ENCODE measurements around the gene ZNF683.
"Not testable (repeated sequence)": the region's sequence is repeated elsewhere in the genome, so short reads cannot be mapped to it uniquely, and the experiment has no call there.

The ZNF683 gene

DNA sequence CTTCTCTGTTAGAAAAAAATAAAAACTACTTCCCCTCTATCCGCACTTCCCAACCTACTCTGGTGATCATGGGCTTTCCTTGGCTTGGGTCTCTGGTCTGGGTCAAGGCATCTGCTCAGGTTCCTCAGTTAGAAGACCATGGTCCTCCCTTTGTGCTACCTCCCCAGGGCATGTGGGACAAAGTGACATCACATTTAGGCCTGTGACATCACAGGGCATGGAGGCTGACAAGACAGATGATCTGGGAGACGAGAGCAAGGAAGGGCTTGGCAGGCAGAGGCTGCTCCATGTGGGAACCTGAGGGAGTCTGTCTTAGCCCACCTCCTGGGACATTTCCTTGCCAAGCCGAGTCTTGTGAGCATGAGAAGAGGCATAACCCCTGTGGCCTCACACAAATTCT lies at the start of gene ZNF683:
ZNF683 (minus strand) TSS at position 140 of the 400 bp plus-strand sequence. CDS start 4,179 bp downstream, outside the sequence.
- DNase-seq: not testable (repeated sequence)

- no peak for DNase-seq
Observed at GRCh38 chr1:26419494-26419893, 46.9 kb upstream of the ZNF683 start.

DNA sequence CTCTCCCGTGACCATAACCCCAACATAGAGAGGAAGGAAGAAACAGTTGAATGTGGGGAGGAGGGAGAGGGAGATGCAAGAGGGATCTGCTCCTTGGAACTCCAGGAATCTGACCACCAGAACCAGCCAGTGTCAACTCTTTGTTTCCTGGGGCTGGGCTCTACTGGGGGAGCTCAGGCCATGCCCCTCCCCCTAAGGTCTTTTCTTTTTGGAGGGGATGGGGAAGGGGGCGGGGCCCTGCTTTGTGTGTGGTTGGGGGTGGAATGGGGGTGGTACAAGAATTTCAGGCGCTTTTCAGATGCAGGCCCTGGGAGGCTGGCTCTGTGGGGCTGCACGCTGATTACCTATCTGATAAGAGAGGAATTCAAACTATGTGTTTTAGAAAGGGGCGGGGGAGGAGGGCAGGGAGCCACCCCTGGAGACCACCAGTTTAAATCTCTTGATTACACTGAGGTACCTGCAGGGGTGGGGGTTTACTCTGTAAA lies 46.4 kb upstream of the ZNF683 start:
- DNase-seq: no peak

DNA sequence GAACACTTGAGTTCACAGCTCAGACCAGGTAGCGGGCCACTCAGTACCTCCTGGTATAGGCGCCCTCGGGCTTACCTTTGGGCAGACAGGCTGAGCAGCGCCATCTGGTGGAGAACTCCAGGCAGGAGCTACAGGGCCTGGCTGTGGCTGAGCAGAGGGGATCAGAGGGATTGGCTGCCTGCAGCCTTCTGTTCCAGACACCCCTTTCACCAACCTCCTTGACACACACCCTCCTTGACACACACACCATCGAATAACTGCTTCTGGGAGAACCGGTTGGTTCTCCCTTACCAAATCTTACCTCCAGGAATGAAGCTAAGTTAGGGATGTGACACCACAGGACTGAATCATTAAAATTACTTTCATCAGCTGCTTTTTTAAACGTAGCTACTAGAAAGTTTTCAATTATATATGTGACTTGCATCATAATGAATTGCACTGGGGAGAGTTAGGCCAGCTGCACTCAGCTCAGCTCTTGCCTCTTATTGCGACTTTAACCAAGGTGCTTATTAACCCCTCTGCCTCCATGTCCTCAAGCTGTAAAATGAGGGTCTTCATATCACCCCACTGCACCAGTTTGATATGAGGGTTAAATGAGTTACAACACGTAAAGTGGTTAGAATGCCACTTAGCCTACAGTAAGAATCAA lies 44.7 kb upstream of the ZNF683 start:
- DNase-seq: peak; percentile 10

GRCh38 chr1:26413031-26413430 lies 40.5 kb upstream of the ZNF683 start:
- no peak for DNase-seq

DNA sequence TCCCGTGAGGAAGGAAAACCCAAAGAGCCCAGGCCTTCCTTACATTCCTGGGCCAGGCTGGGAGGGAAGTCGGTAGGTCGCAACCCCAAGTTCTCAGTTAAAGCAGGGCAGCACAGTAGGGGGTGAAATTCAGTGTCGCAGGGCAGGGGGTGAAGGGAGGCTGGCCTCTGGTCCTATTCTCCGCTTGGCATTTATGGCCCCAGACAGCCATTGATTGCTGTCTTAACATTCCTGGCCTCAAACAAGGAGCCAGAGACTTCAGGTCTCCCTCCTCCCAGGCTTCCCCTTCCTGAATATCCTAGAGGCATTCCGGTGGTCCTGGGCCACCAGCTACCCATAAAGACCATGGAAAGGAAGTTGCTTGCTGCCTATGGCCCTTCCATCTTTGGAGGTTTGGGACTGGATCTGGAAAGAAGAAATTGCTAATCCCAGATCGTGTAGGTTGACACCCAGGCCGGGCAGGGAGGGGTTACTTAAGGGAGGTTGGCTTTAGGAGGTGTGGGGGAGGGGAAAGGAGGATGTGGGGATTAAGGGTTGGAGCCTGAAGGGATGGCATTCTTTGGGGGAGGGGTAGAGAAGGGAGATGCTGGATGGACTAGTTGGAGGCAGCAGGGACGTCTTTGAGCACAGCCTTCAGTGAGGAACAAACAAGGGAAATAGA lies 39.8 kb upstream of the ZNF683 start:
- no peak for DNase-seq

DNA sequence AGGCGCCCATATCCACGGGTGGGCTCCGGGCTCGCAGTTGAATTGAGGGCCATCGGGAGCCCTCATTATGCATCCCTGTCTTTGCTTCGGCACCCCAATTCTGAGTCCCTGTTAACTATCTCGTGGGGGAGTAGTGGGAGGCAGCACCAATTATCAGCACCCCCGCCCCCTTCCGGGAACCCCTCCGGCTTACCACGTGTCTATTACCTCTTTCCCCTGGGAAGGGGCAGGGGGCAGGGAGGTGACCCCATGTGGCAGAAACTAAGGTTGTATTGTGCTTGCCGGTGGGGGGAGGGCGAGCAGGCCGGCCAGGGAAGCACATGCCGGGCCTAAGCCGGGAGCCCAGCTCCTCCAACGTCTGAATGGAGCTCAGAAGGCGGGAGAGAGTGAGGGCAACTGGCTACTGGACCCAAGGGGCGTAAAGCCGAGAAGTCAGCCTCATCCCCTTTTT lies 39.1 kb upstream of the ZNF683 start:
- no peak for DNase-seq

GRCh38 chr1:26410706-26411623 lies 38.4 kb upstream of the ZNF683 start, which contains the start of gene LIN28A:
TSS of gene LIN28A (plus strand) at chr1:26410817. CDS start at chr1:26410892, 75 bp downstream.
- DNase-seq: no peak

DNA sequence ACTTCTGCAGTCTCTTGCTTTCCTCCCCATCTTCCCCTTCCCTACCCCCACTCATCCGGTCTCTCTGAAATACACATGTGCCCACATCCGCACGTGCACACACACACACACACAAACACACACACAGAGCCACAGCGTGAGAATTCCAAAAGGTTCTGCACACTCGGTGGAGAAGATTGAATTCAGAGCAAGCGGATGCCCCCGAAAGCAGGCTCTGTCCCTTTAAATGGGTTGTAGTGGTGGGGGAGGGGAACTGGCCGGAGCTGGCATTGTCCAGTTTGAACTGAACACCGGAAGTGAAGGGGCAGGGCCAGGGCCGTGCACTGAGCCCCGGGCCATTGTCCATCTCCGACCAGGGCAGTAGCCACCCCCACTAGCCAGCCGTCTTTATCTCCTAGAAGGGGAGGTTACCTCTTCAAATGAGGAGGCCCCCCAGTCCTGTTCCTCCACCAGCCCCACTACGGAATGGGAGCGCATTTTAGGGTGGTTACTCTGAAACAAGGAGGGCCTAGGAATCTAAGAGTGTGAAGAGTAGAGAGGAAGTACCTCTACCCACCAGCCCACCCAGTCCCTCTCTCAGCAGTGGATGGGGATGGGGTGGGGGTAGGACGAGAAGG lies 36.7 kb upstream of the ZNF683 start:
- no peak for DNase-seq

DNA sequence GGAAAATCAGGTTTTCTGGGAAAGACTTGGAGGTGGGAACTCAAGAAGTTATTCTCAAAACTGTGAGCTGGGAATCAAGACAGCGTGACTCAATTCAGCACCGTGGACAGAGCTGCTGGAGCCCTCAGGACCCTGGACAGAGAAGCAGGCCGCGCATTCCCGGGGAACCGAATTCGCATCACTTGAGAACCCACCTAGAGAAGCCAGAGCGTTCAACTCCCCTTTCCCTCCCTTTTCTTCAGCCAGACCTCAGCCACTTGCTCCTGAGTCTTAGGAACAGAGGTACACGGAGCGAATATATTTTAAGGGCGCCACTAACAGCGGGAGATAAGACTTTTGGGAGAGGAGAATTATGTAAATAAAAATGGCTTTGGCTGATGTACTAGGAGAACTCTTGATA lies 36.1 kb upstream of the ZNF683 start:
- DNase-seq: no peak

- no peak for DNase-seq
Observed at GRCh38 chr1:26405281-26405915, 32.8 kb upstream of the ZNF683 start.

- no peak for DNase-seq
Observed at GRCh38 chr1:26404641-26405040, 32.1 kb upstream of the ZNF683 start.

GRCh38 chr1:26403656-26404055 lies 31.1 kb upstream of the ZNF683 start:
- DNase-seq: no peak

DNA sequence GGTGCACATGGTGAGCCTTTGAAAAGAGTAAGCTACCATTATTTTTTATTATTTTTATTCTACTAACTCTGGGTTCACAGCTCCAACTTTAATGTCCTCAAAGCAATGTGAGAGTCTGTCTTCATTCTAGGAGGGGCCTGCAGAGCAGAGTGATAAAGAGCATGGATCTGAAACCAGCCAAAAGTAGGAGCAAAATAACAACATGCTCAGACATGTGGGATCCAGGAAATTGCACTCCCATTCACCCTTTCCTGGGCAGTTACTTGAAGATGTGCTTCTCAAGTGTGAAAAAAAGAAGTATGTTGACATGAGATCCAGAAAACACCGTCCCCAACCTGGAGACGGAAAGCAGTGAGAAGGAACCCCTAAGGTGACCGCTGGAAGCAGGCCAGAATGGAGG lies 29.3 kb upstream of the ZNF683 start:
- DNase-seq: no peak

- DNase-seq: no peak
Observed at GRCh38 chr1:26399034-26399433, 26.5 kb upstream of the ZNF683 start.

GRCh38 chr1:26395754-26396153 lies 23.2 kb upstream of the ZNF683 start:
- DNase-seq: no peak

- DNase-seq: no peak
Observed at GRCh38 chr1:26391450-26391849, 18.9 kb upstream of the ZNF683 start.

DNA sequence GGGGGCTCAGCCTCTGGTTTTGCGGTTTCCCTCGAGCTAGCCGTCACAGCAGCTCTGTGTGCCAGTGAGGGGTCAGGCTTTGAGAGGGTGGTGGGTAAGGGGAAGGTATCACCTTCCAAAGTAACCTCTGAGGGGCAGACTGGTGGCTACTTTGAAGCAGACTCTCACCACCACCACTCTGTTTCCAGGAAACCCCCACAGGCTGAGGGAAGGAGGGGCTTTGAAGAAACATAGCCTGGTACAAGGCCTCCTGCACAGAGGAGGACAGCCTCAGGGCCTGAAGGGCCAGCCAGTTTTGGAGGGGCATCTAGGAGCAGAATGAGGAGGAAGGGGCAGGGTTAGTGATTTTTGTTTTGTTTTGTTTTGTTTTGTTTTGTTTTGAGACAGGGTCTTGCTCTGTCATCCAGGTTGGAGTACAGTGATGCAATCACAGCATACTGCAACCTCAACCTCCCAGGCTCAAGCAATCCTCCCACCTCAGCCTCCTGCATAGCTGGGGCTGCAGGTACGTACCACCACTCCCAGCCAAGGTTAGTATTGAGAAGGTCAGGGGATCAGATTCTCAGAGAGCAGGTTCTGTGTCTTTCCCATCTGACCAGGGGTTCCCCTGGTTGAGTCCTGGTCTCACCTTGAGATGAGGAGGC lies 17.2 kb upstream of the ZNF683 start:
- DNase-seq: no peak

DNA sequence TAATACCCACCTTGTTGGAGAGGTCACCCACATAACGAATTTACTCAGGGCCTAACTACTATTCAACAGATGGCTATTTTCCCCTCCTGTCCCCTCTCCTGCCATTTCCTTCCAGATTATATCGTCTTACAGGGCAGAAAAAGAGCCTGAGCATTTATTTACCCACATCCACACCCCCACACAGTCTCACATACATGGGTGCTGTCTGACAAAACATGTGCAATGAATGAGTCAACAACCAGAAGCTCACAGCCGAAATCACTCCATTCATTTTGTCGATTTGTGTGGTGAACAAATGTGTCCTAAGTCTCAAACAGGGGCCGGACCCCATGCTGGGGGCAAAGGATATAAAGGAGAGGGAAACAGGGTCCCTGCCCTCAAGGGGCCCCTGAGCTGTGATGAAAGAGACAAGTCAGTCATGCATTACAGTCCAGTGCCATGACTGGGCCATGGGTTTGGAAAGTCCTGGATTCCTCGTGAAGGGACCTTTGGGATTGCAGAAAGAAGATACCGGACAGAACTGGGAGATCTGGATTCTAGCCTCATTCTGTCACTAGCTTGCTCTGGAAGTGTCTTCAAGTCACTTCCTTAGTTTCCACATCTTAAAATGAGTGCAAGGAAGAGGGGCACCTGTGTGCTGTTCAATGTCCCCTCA lies 16.4 kb upstream of the ZNF683 start:
- DNase-seq: no peak

DNA sequence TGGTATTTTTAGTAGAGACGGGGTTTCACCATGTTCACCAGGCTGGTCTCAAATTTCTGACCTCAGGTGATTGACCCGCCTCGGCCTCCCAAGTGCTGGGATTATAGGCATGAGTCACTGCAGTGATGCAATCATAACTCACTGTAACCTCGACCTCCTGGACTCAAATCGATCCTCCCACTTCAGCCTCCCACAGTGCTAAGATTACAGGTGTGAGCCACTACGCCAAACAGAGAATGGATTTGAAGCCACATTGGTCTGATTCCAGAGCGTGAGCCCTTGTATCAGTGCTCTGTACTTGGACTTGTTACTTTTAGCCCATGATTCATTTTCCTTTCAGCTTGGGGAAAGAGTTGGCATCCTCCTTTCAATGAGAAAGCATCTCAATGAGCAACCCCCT lies 14.9 kb upstream of the ZNF683 start:
- DNase-seq: no peak

- not testable (repeated sequence) for DNase-seq
Observed at GRCh38 chr1:26385063-26385462, 12.5 kb upstream of the ZNF683 start.

All from NCI-H446 treated with DMSO at 0.1 percent for 48 hours (cell line).